Activated CD4-positive, CD25-positive, alpha-beta regulatory T cell treated with anti-CD3 and anti-CD28 coated beads, Interleukin-2, amount 50 U/mL, for 72 hours (primary cell): ENCODE measurements around the gene PEAK3.

Source experiments
- DNase-seq: peaks from one replicate; pipeline ENCODE4 v3.0.0; 2021

PEAK3 gene

DNA sequence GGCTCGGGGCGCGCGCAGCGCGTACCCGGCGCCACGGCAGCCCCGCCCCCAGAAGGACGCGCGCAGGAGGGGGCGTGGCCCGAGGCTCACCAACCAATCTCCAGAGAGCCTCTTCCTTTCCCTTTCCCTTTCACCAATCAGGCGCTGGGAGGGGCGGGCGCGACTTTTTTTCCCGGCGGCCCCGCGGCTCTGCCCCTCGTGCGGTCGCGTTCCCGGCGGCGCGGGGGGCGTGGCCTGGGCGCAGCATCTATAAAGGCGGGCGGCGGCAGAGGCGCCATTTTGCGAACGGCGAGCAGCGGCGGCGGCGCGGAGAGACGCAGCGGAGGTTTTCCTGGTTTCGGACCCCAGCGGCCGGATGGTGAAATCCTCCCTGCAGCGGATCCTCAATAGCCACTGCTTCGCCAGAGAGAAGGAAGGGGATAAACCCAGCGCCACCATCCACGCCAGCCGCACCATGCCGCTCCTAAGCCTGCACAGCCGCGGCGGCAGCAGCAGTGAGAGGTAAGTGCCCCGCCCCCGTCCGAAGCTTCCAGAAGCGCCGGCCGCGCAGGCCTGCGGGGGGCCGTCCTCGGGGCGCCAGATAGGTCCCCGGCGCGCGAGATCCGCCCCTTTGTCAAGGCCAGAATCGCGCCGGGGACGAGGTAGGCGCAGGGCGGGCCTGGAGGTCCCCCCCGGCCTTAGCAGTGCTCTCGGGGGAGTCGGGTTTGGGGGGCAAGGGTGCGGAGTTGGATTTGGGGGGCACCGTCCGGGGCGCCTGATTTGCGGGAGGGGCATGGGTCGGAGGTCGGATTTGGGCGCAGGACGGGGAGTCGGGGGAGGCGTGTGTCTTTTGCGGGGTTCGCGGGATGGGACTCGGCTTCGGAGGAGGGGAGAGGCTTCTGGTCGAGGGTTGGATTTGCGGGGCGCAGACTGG is 12.5 kb downstream of the PEAK3 start:
- peak; percentile 100 for DNase-seq

DNA sequence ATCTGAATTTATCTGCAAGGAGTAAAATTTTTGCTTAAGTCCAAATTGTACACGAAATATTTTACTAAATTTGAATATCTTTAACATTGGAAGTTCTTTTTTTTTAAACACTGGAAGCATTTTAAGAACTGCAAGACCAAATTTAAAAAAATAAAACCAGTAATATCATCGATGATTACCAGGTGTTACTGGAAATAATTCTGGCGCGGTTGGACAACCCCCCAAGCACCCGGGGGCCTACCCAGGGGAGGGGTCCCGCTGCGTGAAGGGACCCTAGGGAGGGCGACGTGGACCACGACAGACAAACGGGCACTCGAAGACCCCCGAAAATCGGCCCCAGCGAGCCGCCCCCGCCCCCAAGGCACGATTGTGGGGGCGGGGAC is 13.1 kb downstream of the PEAK3 start:
- DNase-seq: no peak

DNA sequence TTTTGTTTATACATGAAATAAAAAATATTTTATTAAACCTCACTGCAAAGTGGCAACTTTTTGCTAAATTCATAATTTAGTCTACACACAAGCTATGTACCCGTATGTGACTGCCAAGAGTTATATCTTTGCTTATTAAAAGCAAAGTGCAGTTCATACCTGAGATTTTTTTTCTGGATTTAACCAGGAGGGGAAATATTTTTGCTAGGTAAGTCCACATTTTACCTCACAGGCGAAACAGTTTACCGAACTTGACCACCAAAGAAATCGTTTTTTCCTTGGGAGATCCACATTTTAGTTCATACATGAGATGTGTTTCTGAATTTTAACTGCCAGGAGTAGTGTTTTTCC is 13.5 kb downstream of the PEAK3 start:
- DNase-seq: no peak

DNA sequence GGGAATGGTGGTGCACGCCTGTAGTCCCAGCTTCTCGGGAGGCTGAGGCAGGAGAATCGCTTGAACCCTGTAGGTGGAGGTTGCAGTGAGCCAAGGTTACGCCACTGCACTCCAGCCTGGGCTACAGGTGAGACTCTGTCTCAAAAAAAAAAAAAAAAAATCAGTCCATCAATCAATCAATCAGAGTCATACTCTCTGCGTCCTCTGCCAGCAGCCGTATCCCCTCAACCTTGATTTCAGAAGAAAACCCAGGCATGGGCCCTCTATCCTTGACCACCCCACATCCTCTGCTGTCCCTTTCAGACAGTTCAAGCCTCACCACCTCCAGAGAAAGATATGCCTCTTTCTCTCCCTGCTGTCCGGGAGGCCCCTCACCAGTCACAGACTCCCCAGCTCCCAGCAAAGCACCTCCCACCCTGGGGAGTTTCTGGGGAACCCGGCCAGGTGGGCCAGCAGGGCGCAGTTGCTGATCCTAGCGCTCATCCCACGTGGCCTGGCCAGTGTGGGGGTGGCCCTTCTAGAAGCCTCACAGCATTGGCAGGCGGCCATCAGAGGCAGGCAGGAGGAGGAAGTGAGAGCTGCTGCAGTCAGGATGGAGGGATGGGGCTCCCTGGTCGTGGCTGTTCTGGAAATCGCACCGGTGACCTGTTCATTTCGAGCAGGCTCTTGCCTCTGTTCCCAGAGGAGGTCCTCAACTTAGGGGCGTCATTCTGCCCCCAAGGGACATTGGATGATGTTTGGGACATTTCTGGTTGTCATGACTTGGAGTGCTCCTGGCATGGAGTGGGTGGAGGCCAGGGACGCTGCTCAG is 15.6 kb downstream of the PEAK3 start:
- DNase-seq: no peak

DNA sequence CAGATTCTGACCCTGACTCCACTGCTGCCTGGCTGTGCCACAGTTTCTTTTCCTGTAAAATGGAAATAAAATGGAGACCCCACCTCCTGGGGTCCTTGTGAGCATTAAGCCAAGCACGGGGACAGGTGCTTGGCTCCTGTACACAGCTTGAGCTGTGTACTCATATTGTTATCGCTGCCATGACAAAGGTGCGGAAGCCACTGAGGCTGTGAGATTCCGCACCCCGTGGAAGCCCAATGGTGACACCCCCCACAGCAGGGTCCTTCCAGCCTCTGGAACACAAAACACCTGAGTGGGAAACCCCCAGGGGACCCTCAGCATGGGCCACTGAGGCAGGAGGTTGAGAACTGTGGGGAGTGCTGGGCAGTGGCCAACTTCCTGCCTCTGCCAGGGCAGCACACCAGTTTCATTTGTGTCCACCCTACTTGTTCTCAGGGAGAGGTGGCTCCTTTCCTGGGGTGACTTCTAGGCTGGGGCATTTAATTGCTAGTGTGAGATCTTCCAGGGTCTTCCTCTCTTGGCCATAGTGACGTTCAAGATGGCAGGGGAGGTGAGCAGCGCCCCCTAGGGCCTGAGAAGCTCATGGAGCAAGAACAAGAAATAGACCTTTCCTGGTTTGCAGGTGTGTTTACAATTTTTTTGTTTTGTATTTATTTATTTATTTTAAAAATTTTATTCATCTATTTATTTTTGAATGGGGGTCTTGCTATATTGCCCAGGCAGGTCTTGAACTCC is 20.4 kb downstream of the PEAK3 start:
- peak; percentile 65 for DNase-seq

DNA sequence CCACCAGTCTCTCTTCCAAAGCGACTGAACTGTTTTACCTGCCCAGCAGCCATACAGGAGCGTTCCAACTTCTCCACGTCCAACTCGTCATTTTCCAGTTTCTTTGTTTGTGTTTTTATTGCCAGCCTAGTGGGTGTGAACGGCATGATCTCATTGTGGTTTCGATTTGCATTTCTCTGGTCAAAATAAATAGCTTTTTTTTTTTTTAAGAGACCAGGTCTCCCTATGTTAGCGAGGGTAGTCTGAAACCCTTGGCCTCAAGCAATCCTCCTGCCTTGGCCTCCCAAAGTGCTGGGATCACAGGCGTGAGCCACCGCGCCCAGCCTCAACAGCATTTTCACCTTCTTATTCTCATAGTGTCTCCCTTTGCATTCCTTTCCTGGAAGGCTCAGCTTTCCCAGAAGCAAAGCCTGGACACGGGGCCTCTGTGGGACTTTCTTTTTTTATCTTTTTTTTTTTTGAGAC is 21.6 kb downstream of the PEAK3 start:
- DNase-seq: no peak

DNA sequence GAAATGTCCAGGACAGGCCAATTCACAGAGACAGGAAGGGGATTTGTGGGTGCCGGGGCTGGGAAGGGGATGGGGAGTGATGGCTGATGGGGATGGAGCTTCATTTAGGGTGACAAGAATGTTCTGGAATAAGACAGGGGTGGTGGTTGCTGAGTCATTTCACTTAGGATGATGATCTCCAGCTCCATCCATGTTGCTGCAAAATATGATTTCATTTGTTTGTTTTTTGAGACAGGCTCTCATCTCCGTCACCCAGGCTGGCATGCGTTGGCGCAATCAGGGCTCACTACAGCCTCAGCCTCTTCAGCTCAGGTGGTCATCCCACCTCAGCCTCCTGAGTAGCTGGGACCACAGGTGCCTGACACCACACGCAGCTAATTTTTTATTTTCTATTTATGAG is 22.6 kb downstream of the PEAK3 start:
- no peak for DNase-seq

DNA sequence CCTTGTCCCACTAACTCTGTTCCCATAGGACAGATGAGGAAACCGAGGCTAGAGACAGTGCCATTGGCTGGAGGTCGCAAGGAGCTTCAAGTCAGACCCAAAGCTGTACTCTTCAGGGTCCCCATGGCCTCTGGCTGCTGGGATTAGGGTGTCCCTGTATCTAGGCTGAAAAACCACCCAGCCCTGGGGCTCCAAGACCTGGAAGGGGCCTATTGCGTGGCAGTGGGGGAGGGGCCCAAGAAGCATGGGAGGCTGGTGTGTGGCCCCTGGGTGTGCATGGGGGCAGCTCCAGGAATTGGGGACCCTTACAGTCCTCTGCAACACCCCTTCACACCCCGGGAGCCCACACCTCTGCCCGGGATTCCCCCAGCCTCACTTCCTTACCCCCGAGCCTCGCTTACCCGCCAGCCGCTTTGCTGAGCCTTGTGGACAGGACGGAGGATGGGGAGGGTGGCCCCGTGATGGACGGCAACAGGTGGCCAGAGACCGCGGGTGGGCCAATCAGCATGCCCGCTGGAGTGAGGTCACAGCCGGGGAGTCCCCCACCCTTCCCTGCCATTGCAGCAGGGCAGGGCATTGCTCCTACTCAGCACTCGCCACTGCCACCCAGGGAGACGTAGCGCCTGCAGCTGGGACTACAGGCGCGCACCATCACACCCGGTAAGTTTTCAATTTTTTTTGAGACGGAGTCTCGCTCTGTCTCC is 25.8 kb downstream of the PEAK3 start, which contains the start of gene JSRP1:
TSS of gene JSRP1 (minus strand) at position 436 of the 704 bp plus-strand sequence. CDS start 1,103 bp downstream, outside the sequence.
- no peak for DNase-seq

DNA sequence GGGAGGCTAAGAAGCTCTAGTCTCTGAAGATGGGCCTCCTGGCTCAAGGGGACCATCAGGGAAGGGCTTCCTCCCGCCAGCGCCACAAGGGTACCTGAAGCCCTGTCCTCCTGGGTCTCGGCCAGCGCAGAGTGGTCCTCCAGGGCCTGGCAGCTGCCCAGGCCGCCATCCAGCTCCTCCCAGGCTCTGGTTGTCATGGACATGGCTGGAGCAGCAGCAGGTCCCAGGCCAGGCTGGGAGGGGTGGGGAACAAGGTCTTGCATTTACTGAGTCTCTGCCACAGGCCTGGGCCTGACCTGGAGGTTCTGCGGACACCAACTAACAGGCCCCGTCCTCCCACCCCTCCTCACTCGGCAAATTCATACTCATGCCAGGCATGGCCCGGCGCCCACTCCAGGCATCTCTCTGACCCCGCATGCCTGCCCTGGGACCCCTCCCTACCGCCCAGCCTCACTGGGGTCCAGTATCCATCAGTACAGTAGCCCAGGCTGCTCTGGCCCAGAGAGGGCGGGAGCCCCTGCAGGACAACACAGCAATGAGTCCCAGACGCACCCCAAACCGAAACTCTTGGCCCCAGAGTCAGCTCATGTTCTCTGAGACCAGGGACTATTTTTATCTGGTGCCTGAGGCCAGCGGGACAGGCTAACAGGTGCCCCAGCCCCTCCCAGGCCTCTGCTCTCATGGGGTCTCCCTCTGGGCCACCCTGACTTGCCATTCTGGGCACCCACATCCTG is 26.7 kb downstream of the PEAK3 start:
- no peak for DNase-seq

DNA sequence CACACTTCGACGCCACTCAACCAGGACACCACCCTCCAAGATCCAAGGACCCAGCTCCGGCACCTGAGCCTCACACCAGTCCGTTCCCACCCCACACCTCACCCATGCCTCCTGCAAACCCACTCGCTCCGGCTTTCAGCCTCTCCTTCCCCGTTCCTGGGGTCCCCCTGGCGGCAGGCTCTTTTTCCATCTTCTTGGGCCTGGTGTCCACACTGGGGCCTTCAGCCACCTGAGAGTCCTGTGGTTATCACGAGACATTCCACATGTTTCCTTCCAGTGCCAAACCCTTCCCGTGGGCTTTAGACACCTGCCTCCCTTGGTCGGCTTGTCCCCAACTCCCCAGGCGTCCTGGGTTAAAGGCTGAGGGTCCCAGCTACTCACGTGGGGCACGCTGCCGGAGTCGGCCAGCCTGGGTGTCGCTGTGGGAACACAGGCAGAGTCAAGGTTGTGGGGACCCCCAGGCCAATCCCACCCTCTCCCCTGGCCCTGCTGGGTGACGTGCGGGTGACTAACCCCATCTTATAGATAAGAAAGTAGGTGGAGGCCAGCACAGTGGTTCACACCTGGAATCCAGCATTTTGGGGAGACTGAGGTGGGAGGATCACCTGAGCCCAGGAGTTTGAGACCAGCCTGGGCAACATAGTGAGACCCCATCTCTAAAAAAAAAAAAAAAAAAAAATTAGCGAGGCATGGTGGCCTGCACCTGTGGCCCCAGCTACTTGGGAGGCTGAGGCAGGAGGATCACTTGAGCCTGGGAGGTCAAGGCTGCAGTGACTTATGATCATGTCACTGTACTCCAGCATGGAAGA is 27.7 kb downstream of the PEAK3 start:
- DNase-seq: no peak

DNA sequence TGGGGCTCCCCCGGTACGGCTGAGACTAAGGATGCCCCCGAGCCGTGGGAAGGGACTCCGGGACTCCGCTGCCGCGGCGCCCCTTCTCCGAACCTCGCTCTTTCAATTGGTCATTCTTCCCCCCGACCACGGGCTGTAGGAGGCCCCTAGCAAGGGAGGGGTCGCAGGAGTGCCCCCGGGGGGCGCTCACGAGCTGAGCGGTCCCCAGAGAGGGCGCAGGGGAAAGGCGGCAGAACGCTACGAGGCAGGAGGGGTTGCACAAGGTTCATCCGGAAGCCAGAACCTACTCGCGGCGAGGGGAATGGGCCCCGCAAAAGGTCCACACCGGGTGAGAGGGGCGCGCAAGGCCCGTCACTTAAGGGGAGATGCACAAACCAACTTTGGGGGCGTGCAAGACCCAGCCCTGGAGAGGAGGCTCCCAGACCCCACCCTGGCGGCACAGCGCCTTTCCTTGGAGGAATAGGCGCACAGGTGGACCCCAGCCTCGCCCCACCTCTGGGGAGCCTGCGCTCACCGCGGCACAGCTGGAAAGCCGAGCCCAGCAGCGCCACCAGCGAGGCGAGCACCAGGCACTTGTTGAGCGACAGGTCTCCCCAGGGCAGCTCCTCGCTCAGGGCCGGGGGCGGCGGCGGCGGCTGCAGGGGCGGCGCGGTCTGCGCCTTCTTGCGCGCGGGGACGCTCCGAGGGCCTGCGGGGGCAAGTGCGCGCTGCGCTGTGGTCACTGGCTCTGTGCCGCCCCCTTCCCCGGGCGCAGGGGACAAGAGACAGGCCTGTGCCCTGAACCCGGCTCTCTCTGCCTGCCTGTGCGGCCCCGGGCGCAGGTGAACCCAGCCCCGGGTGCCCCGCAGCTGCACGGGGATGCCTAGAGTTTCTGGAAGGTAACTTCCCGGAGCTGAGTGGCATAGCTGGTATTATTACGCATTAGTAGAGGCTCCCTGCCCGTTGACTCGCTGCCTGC is 28.6 kb downstream of the PEAK3 start:
- peak; percentile 48 for DNase-seq

DNA sequence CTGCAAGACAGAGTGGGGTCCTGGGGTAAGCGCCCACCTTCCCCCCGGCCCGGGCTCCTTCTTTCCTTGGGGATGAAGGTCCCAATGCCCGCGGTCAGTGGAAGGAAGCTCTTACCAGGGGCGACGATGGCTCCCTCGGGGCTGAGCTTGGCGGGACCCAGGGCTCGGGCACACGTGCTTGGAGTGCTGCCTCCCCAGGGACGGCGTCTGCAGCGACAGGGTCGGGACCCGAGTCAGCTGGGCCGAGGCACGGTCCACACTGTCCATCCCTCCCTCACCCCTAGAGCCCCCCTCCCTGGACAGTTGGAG is 29.2 kb downstream of the PEAK3 start:
- no peak for DNase-seq

DNA sequence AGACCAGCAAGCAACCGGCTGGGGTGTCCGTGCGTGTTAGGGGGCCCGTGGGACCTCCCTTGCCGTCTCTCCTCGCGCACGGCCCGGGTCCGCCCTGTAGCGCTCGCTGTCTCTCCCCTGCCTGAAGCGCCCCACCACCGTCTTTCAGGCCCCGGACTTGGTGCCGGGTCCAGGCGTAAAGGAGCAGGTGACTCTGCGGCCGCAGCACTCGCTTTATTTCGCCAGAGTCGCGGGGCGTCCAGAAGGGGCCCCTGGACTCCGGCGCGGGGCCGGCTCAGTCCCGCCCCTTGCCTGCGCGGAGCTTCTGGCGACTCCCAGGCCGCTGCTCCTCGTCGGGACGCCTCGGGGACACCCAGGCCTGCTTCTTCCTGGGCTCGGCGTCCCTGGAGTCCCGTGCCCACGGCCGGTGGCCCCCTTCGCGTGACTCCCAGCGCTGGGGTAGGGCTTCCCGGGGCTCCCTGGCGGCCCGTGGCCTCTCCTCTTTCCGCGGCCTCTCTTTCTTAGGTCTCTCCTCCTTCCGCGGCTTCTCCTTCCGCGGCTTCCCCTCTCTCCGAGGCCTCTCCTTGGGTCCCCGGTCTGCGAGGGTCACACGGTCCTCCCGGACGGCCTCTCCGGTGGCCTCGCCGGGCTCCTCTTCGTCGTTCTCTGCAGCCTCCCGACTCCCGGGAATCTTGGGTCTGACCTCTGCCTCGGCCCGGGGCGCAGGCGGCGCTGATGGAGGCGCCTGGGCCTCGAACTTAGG is 29.7 kb downstream of the PEAK3 start:
- DNase-seq: no peak

DNA sequence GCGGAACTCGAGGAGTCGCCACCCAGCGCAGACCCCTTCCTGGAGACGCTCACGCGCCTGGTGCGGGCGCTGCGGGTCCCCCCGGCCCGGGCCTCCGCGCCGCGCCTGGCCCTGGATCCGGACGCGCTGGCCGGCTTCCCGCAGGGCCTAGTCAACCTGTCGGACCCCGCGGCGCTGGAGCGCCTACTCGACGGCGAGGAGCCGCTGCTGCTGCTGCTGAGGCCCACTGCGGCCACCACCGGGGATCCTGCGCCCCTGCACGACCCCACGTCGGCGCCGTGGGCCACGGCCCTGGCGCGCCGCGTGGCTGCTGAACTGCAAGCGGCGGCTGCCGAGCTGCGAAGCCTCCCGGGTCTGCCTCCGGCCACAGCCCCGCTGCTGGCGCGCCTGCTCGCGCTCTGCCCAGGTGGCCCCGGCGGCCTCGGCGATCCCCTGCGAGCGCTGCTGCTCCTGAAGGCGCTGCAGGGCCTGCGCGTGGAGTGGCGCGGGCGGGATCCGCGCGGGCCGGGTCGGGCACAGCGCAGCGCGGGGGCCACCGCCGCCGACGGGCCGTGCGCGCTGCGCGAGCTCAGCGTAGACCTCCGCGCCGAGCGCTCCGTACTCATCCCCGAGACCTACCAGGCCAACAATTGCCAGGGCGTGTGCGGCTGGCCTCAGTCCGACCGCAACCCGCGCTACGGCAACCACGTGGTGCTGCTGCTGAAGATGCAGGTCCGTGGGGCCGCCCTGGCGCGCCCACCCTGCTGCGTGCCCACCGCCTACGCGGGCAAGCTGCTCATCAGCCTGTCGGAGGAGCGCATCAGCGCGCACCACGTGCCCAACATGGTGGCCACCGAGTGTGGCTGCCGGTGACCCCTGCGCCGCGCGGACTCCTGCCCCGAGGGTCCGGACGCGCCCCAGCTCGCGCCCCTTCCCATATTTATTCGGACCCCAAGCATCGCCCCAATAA is 30.6 kb downstream of the PEAK3 start:
- no peak for DNase-seq

DNA sequence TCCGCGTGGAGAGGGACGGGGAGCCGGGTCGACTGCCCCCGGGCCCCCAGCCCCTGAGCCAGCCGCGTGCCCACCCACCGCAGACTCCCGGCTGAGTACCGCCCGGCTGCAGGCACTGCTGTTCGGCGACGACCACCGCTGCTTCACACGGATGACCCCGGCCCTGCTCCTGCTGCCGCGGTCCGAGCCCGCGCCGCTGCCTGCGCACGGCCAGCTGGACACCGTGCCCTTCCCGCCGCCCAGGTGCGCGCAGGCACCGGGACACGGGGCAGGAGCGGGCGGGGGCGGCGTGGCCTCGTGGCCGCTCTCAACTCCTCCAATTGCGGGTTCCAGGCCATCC is 31.2 kb downstream of the PEAK3 start:
- DNase-seq: no peak

DNA sequence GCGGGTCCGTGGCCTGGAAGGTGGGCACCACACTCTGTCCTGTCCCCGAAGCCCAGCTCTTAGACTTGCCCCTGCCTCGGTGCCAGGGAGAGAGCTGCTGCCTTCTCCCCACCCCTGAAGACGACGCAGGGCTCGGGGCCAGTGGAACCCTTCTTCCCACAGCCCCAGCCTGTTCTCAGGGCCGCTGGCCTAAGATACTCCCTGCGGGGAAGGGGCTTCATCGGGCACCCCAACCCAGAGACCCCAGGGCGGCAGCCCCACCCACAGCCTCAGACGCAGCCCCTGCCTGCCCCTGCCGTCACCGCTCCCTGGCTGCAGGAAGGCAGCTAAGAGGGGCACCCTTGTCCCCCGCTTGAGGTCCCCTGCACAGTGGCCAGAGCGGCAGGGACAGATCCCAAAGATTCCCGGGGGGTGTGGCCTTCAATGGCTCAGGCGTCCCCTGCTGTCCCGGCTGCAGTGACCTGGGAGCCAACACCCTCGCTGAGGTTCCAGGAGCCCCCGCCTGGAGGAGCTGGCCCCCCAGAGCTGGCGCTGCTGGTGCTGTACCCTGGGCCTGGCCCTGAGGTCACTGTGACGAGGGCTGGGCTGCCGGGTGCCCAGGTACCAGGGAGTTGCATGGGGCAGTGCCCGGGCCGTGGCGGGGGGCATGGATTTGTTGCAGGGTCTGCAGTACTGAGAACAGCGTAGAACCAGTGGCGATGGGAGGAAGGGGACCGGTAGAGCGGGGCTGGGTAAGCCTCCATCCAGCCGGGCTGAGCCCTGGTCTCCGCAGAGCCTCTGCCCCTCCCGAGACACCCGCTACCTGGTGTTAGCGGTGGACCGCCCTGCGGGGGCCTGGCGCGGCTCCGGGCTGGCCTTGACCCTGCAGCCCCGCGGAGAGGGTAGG is 31.9 kb downstream of the PEAK3 start:
- no peak for DNase-seq
